Activated CD4-positive, alpha-beta T cell treated with anti-CD3 and anti-CD28 coated beads, Interleukin-2, amount 10 ng/mL, durations not matched to agents 24 days and 14 days (primary cell): ENCODE data around the gene MGST3. TPM values are rescaled to one million over a fixed set of nuclear protein-coding genes. Genes with fewer than 3 reads are reported as not detected.

Experiments
- total RNA-seq: library from RNA; stranded (reverse); gene quantifications from 2 replicates; pipeline ENCODE4 v1.2.3, GENCODE V29; 2022

Gene MGST3
- total RNA-seq, 1 donor from 2014 or later = 25.7 TPM

Other genes starting within 250 kb of the MGST3 start
- not detected in 2 replicates for gene RXRG, start 186.1 kb upstream of the MGST3 start, total RNA-seq
- gene LRRC52, start 87.2 kb upstream of the MGST3 start, total RNA-seq = not detected in 2 replicates
- 41.8 and 43.8 TPM in 2 replicates for gene ALDH9A1, start 67.3 kb downstream of the MGST3 start, total RNA-seq
- 91.8 and 94.3 TPM in 2 replicates for gene TMCO1, start 137.6 kb downstream of the MGST3 start, total RNA-seq
- gene UCK2, start 196.4 kb downstream of the MGST3 start, total RNA-seq = 108 and 110 TPM in 2 replicates